HT-29 (cell line): Measurements from ENCODE around the gene ARHGAP40. TPM values are rescaled to one million over a fixed set of nuclear protein-coding genes. Genes with fewer than 3 reads are reported as not detected.
A peak's percentile ranks its signal among the peaks of the same experiment; 100 is the strongest.

Source experiments
- DNase-seq: peaks from one replicate; pipeline ENCODE4 v3.0.0-alpha.2; 2015; ENCODE audit warnings: low spot score
- total RNA-seq: library from RNA; depleted of rRNA; stranded (reverse); fragments of >200 nt; shearing (Covaris generic); gene quantifications from 2 replicates; pipeline ENCODE4 v1.2.3, GENCODE V29; 2014; rRNA removed

Gene ARHGAP40
- 0.05 TPM in 1 of 2 replicates, not detected in the other for total RNA-seq

DNA sequence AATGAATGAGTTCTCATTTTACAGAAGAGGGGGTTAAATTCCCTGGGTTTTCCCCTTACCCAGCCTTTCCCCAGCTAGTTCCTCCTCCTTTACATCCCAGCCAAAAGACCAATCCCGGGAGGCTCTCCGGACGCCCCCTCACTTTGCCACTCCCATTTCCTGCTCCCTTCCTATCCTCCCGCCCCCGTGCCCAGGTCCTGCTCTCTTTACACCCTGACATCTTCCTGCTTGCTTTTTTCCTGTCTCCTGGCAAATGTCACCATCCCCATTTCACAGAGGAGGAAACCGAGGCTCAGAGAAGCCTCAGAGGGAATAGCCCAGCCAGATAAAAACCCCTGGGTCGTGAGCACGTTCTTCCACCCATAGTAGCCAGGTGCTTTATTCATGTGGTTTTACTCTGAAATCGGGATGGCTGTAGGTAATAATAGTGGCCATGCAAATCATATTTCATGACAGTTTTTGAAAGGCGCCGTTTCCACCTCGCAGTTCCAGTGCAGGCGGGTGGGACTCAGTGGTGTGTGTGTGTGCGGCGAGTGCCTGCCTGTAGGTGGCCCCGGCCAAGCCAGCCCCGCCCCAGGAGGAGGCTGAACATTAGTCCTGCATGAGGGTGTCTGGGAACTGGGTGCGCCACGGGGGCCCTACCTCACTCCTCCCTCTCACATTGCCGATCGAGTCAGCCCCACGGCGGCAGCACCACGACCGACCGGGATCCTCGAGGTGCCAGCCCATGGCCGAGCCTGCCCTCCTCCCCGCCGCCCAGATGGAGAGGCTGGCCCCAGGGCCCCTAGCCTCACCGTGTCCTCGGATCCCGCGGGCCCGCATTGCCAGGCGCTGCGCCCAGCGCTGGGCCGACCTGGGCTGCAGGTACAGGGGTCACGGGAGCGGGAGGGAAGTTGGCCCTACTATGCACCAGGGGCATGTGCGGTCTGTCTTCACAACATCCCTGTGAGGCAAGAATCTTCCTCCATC is at the start of gene ARHGAP40:
TSS of gene ARHGAP40 (plus strand) at position 594 of the 969 bp plus-strand sequence.
- peak; percentile 48 for DNase-seq

DNA sequence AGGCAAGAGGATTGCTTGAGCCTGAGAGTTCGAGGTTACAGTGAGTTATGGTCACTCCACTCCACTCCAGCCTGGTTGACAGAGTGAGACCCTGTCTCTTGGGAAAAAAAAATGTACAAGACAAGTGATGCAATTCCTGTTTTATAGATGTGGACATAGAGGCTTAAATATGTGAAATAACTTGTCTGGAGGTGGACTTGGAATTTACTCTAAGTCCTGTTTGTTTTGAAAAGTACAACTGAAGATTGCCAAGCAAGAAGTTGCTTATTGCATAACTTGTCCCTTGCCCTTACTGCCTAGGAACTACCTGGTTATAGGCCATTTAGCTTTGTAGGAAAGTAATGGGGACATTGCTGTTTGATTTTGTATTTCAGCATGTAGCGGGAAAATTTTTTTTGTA is 46.6 kb upstream of the ARHGAP40 start:
- DNase-seq = no peak

- no peak for DNase-seq
Measured at GRCh38 chr20:38555395-38555794, 46.2 kb upstream of the ARHGAP40 start.

GRCh38 chr20:38557174-38557573 is 44.4 kb upstream of the ARHGAP40 start:
- DNase-seq = no peak

GRCh38 chr20:38558596-38559360 is 42.8 kb upstream of the ARHGAP40 start:
- DNase-seq = no peak

- DNase-seq = no peak
Measured at GRCh38 chr20:38559764-38560163, 41.8 kb upstream of the ARHGAP40 start.

DNA sequence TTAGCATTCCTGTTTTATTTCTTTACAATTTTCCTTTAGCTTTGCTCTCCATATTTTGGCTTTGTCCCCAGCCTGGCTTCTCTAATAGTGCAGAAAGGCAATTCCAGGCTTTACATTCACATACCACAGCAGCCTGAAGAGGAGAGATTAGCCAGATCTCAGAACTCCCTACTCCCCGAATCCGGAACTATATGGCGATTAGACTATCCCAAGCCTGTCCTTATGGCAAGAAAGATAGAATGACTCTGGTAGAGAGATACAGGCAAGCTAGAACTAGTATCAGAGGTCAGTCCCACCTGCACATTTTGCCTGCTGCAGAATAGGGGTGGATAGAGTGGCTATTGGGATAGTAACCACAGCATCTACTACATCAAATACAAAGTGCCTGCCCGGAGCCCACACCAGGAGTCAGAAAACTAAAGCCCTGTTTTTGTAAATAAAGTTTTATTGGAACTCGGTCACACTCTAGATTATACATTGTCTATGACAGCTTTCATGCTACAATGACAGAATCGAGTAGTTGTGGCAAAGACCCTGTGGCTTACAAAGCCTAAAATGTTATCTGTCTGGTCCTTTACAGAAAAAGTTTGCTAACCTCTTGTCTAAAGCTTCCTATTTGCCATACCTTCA is 37.7 kb upstream of the ARHGAP40 start:
- DNase-seq = no peak

GRCh38 chr20:38564680-38565079 is 36.9 kb upstream of the ARHGAP40 start:
- no peak for DNase-seq

GRCh38 chr20:38566036-38566598 is 35.5 kb upstream of the ARHGAP40 start:
- DNase-seq = no peak

GRCh38 chr20:38569747-38570525 is 31.7 kb upstream of the ARHGAP40 start:
- DNase-seq = no peak

DNA sequence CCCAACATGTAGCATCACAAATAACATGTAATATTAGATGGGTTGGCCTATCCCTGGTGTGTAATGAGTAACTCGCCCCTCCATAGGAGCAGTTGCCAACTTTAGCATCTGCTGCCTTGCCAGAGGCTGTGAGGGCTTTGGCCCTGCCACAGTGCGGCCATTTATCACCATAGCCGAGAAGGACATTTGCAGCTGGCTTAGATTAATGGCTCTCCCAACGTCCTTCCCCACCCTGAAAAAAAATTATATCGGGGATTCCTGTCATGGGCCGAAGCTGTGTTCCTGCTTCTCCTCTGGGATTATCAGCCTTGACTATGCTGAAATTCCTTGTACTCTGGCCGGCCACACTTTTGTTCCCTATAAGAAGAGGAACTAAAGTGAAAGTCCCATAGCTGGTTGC is 28.2 kb upstream of the ARHGAP40 start:
- DNase-seq = no peak

DNA sequence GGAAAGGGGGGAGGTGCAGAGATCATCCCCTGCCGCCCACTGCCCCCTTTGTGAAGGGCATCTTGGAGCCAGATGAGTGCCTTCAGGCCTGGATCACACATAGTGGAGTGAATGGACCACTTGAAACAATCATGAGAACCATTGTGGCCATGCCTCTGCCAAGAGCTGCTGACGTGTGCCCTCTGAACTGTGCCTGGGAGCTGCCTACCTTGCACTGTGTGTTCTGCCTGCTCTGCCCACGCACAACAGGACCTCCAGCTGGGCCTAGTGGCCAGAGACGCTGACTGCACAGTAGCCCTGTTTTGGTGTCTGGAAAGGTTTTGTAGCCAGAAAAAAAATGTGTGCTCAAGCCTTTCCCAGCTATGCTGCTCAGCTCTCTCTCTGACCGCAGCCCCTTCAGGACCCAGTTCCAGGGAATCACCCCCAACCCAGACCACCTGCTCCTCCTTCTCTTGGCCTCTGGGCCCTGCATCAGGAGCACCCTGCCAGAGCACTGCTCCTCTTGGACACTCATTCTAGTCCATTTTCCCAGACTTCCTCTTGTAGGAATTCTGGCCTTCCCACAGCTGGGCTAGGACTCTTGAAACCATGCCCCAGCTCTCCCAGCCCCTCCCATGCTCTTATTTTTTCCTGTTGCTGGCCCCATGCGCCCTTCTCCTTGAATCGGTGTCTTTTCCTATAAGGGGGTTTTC is 22.2 kb upstream of the ARHGAP40 start:
- DNase-seq = no peak

DNA sequence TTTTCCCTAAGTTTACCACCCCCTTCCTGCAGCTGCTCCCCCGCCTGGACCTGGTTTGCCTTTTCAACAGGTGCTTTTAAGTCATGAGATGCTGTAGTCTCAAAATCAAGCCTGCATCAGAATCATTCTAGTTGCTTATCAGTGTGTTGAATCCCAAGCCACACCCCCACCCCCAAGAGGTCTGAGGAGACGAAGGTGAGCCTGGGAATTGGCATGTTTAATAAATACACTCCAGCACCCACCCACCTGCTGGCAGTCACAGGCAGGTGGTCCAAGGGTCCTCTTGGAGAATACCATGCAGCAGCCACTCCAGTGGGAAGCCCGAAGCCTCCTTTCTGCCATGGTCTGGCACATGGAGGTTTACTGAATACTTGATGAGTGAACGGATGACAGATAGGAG is 21.7 kb upstream of the ARHGAP40 start:
- DNase-seq = no peak

DNA sequence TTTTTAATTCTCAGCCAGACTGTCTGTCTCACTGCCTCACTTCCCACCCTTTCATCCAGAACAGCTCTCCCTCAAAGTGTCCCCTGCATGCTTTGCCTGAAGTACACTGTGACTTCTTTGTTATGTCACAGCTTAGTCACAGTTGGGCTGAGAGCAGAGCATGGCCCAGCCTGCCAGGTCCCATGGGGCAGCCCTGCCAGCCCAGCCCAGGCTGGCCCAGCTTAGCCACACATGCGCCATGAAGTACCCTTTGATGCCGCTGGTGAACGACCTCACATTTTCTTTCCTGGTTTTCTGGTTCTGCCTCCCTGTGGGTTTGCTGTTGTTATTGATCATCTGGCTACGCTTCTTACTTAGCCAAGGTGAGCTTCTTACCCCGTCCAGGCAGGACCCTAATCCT is 20.6 kb upstream of the ARHGAP40 start, which contains the start of gene ADIG:
TSS of gene ADIG (plus strand) at position 185 of the 400 bp plus-strand sequence. CDS start at position 239, 54 bp downstream.
- DNase-seq = no peak

- DNase-seq = no peak
Measured at GRCh38 chr20:38581830-38582358, 19.7 kb upstream of the ARHGAP40 start.

DNA sequence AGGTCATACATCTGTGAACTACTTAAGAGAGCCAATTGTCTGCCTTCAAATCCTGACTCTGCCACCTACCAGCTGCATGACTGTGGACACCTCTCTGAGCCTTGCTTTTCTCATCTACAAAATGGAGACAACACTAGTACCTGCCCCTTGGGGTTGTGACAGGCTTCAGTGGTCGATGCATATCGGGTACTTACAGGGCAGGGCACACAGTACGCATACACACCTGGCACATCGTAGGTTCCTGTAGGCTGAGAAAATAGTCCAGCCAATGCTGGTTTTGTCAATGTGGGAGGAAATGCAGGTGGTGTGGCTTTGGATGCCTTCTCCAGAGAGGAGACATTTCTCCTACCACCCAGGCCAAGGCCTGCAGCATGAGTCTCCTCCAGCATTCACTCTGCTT is 18.3 kb upstream of the ARHGAP40 start:
- DNase-seq = no peak

- DNase-seq = no peak
Measured at GRCh38 chr20:38584099-38584763, 17.4 kb upstream of the ARHGAP40 start.

DNA sequence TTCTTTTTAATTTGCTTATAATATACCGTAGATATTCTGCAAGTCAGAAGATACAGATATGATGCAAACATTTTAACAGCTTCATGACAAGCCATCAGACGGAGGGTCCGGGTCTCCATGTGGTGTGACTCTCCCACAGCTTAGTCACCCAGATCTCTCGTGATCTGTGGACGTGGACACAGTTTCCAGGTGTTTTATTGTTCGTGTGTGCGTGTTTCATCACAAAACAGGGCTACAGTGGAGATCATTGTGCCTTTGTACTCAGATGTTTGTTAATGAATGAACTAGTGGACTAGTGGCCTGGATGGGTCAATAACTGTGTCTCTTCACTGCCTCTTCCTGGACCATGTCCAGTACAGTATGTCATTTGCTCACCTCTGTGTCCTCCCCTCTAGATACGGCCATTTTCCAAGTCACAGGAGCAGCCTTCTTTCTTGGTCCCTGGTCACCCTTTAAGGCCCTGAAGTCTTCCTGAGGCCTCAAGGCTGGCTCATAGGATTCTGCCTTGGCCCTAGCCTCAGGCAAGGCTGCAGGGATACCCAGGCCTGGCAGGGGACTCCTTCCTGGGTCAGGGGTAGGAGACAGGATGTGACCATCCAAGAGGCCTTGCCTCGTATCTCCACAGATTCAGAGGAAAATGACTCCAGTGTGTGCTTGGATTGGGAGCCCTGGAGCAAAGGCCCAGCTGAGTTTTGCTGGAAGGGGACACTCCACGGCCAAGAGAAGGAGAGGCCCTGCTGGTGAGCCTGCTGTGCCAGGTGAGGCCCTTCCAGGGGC is 16.0 kb upstream of the ARHGAP40 start:
- DNase-seq = no peak

GRCh38 chr20:38586181-38586525 is 15.5 kb upstream of the ARHGAP40 start:
- no peak for DNase-seq
